Measurements from ENCODE around the gene RIMS1.

DNA sequence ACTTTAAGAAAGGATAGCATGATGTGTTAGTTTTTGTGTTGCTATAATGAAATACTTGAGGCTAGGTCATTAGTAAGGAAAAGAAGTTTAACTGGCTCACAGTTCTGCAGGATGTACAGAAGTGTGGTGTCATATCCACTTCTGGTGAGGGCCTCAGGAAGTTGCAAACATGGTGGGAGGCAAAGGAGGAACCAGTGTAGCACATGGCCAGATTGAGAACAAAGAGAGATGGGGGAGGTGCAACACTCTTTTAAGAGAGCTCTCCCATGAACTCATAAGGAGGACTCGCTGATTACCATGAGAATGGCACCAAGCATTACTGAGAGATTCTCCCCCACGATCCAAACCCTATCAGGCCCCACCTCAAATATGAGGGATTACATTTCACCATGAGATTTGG is 265.4 kb downstream of the RIMS1 start:
- TF ChIP-seq, protein P1, sequence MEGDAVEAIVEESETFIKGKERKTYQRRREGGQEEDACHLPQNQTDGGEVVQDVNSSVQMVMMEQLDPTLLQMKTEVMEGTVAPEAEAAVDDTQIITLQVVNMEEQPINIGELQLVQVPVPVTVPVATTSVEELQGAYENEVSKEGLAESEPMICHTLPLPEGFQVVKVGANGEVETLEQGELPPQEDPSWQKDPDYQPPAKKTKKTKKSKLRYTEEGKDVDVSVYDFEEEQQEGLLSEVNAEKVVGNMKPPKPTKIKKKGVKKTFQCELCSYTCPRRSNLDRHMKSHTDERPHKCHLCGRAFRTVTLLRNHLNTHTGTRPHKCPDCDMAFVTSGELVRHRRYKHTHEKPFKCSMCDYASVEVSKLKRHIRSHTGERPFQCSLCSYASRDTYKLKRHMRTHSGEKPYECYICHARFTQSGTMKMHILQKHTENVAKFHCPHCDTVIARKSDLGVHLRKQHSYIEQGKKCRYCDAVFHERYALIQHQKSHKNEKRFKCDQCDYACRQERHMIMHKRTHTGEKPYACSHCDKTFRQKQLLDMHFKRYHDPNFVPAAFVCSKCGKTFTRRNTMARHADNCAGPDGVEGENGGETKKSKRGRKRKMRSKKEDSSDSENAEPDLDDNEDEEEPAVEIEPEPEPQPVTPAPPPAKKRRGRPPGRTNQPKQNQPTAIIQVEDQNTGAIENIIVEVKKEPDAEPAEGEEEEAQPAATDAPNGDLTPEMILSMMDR (IDR thresholded peaks at IDR 0.05) = no peak
- no peak for TF ChIP-seq POLR2A (IDR thresholded peaks at IDR 0.05)

Data from esophagus squamous epithelium (tissue), 4 donors.